GM23338 (cell line): Measurements from ENCODE around the gene TRAK1.

Experiments
- ETS1 ChIP-seq: IDR thresholded peaks from 2 replicates; pipeline ENCODE4 v1.6.1; 2016; ENCODE audit warnings: antibody characterized with exemption
- EZH2 ChIP-seq: fragments of 200-600 bp; sonication (generic); IDR thresholded peaks from one replicate; pipeline ENCODE4 v1.8.0; 2017; ENCODE audit warnings: antibody characterized with exemption, mild to moderate bottlenecking, low read depth; ENCODE audit not compliant: unreplicated experiment
- EZH2phosphoT487 ChIP-seq: fragments of 200-600 bp; sonication (generic); IDR thresholded peaks from one replicate; pipeline ENCODE4 v1.8.1; 2018; ENCODE audit warnings: antibody characterized with exemption; ENCODE audit not compliant: unreplicated experiment
- JUNB ChIP-seq: IDR thresholded peaks from one replicate; pipeline ENCODE4 v1.6.1; 2016; ENCODE audit warnings: antibody characterized with exemption; ENCODE audit not compliant: unreplicated experiment
- NANOG ChIP-seq: IDR thresholded peaks from 2 replicates; pipeline ENCODE4 v1.6.1; 2016; ENCODE audit warnings: antibody characterized with exemption, borderline replicate concordance
- POLR2AphosphoS5 ChIP-seq: IDR thresholded peaks from 2 replicates; pipeline ENCODE4 v1.6.1; 2016; ENCODE audit warnings: antibody characterized with exemption, low read depth
- STAT1 ChIP-seq: IDR thresholded peaks from one replicate; pipeline ENCODE4 v1.6.1; 2016; ENCODE audit warnings: antibody characterized with exemption; ENCODE audit not compliant: unreplicated experiment
- ZNF331 ChIP-seq: fragments of 250-450 bp; sonication (Bioruptor Pico); IDR thresholded peaks from 2 replicates; pipeline ENCODE4 v1.5.0; 2020; ENCODE audit warnings: low read depth, mild to moderate bottlenecking, moderate library complexity
- ZNF462 ChIP-seq: fragments of 250-450 bp; sonication (Bioruptor Pico); IDR thresholded peaks from 2 replicates; pipeline ENCODE4 v1.5.0; 2020; ENCODE audit warnings: mild to moderate bottlenecking, moderate library complexity
- TF ChIP-seq, protein P1 (sequence below), 2 experiments: fragments of 200-600 bp in 1 of 2; sonication (generic) in 1 of 2; conservative IDR thresholded peaks; 2 replicates each; pipeline versions ENCODE4 v1.5.1 to v1.6.1; 2016 to 2017; ENCODE audit warnings: antibody characterized with exemption in 2 of 2, low read depth in 2 of 2, mild to moderate bottlenecking in 2 of 2, moderate library complexity in 1 of 2
- TF ChIP-seq, protein P2 (sequence below): IDR thresholded peaks from one replicate; pipeline ENCODE4 v1.6.1; 2018; ENCODE audit warnings: antibody characterized with exemption; ENCODE audit not compliant: unreplicated experiment

DNA sequence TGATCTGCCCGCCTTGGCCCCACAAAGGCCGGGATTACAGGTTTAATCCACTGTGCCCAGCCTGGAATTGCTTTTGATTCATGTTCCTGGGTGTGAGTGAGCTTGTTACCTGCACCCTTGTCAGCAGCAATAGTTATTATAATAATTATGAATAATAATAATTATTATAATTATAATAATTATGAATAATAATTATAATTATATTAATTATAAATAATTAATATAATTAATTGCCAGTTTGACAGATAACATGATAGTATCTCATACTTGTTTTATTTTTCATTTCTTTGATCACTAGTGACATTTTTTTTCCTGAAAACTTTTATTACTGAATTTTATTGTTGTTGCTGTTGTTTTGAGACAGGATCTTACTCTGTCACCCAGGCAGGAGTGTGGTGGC lies 21.1 kb upstream of the TRAK1 start:
- TF ChIP-seq, protein P1, sequence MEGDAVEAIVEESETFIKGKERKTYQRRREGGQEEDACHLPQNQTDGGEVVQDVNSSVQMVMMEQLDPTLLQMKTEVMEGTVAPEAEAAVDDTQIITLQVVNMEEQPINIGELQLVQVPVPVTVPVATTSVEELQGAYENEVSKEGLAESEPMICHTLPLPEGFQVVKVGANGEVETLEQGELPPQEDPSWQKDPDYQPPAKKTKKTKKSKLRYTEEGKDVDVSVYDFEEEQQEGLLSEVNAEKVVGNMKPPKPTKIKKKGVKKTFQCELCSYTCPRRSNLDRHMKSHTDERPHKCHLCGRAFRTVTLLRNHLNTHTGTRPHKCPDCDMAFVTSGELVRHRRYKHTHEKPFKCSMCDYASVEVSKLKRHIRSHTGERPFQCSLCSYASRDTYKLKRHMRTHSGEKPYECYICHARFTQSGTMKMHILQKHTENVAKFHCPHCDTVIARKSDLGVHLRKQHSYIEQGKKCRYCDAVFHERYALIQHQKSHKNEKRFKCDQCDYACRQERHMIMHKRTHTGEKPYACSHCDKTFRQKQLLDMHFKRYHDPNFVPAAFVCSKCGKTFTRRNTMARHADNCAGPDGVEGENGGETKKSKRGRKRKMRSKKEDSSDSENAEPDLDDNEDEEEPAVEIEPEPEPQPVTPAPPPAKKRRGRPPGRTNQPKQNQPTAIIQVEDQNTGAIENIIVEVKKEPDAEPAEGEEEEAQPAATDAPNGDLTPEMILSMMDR (conservative IDR thresholded peaks at IDR 0.05; ENCODE audit: low read depth in 2 of 2), result no peak
- TF ChIP-seq POLR2AphosphoS5 (no peak), NANOG (no peak), ZNF331 (CRISPR knock-in tag) (no peak), EZH2 (no peak), STAT1 (no peak), ETS1 (no peak), JUNB (no peak), EZH2phosphoT487 (no peak), ZNF462 (CRISPR knock-in tag) (no peak)
- TF ChIP-seq, protein P2, sequence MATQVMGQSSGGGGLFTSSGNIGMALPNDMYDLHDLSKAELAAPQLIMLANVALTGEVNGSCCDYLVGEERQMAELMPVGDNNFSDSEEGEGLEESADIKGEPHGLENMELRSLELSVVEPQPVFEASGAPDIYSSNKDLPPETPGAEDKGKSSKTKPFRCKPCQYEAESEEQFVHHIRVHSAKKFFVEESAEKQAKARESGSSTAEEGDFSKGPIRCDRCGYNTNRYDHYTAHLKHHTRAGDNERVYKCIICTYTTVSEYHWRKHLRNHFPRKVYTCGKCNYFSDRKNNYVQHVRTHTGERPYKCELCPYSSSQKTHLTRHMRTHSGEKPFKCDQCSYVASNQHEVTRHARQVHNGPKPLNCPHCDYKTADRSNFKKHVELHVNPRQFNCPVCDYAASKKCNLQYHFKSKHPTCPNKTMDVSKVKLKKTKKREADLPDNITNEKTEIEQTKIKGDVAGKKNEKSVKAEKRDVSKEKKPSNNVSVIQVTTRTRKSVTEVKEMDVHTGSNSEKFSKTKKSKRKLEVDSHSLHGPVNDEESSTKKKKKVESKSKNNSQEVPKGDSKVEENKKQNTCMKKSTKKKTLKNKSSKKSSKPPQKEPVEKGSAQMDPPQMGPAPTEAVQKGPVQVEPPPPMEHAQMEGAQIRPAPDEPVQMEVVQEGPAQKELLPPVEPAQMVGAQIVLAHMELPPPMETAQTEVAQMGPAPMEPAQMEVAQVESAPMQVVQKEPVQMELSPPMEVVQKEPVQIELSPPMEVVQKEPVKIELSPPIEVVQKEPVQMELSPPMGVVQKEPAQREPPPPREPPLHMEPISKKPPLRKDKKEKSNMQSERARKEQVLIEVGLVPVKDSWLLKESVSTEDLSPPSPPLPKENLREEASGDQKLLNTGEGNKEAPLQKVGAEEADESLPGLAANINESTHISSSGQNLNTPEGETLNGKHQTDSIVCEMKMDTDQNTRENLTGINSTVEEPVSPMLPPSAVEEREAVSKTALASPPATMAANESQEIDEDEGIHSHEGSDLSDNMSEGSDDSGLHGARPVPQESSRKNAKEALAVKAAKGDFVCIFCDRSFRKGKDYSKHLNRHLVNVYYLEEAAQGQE, result no peak
